HAP-1 (cell line): ENCODE data around the gene RPRM.
"Not testable (repeated sequence)": the region's sequence is repeated elsewhere in the genome, so short reads cannot be mapped to it uniquely, and the experiment has no call there.

Source experiments
- DNase-seq, 2 experiments: peaks; one replicate each; pipeline ENCODE4 v3.0.0-alpha.2; 2016 to 2020; ENCODE audit warnings: low spot score in 2 of 2
- H3K27me3 ChIP-seq: fragments of 250-450 bp; sonication (Bioruptor Pico); 2 replicates; pipeline ENCODE4 v1.5.1; 2020; ENCODE audit warnings: low read depth, mild to moderate bottlenecking, moderate library complexity
- H3K36me3 ChIP-seq: fragments of 250-450 bp; sonication (Bioruptor Pico); replicated peaks from 2 replicates; pipeline ENCODE4 v1.5.1; 2020; ENCODE audit warnings: mild to moderate bottlenecking
- H3K4me1 ChIP-seq: fragments of 250-450 bp; sonication (Bioruptor Pico); 2 replicates; pipeline ENCODE4 v1.5.1; 2020; ENCODE audit warnings: mild to moderate bottlenecking
- H3K4me3 ChIP-seq: fragments of 250-450 bp; sonication (Bioruptor Pico); 2 replicates; pipeline ENCODE4 v1.5.1; 2020; ENCODE audit warnings: mild to moderate bottlenecking, moderate library complexity
- H3K9me3 ChIP-seq: fragments of 250-450 bp; sonication (Bioruptor Pico); 2 replicates; pipeline ENCODE4 v1.5.1; 2020; ENCODE audit warnings: mild to moderate bottlenecking, moderate library complexity
- in situ Hi-C: fragments of 300-500 bp; cut with MboI; formaldehyde crosslinking; loops from 3 replicates; pipeline ENCODE4 v1.14.3; 2020; ENCODE audit warnings: low sequenced_read_pairs, inconsistent platforms, mixed read lengths

Gene RPRM

GRCh38 chr2:153440090-153440489 lies 38.5 kb downstream of the RPRM start:
- DNase-seq: not testable (repeated sequence)

GRCh38 chr2:153433403-153433802 lies 45.2 kb downstream of the RPRM start:
- no peaks in the 10 kb centered on the region for H3K36me3 ChIP-seq
- H3K4me3 ChIP-seq: no peak overlapping the region
- in situ Hi-C loops: no loop called here
- H3K9me3 ChIP-seq: no peaks in the 10 kb centered on the region
- no peak for DNase-seq
- no peaks in the 10 kb centered on the region for H3K27me3 ChIP-seq
- no peaks in the 10 kb centered on the region for H3K4me1 ChIP-seq

More at GRCh38 chr2:153440090-153440489, 38.5 kb downstream of the RPRM start:
- in situ Hi-C loops, H3K27me3 ChIP-seq, H3K9me3 ChIP-seq, H3K4me1 ChIP-seq, H3K36me3 ChIP-seq, H3K4me3 ChIP-seq: not testable (repeated sequence)

- Histone ChIP-seq H3K27me3 (no peaks in the 10 kb centered on the region), H3K36me3 (no peaks in the 10 kb centered on the region), H3K4me3 (no peak overlapping the region), H3K4me1 (no peaks in the 10 kb centered on the region), H3K9me3 (no peaks in the 10 kb centered on the region)
- in situ Hi-C loops: no loop called here
- no peak for DNase-seq
Measured at GRCh38 chr2:153432381-153432780, 46.2 kb downstream of the RPRM start.

- Histone ChIP-seq H3K27me3 (no peaks in the 10 kb centered on the region), H3K4me1 (no peaks in the 10 kb centered on the region), H3K36me3 (no peaks in the 10 kb centered on the region), H3K4me3 (no peak overlapping the region), H3K9me3 (no peaks in the 10 kb centered on the region; the same call in 1 of the 2 replicates)
- in situ Hi-C loops: no loop called here
- DNase-seq: no peak
Measured at GRCh38 chr2:153431114-153431513, 47.4 kb downstream of the RPRM start.
